Neural cell (in vitro differentiated cells): ENCODE measurements around the gene FOXL1.

Source experiments
- CTCF ChIP-seq: fragments of 450-650 bp; IDR thresholded peaks from 2 replicates; pipeline ENCODE4 v1.5.1; 2014; ENCODE audit warnings: antibody characterized with exemption, mild to moderate bottlenecking, moderate library complexity; ENCODE audit not compliant: poor library complexity, severe bottlenecking
- EP300 ChIP-seq: fragments of 450-650 bp; conservative IDR thresholded peaks from 2 replicates; pipeline ENCODE4 v1.6.1; 2014; ENCODE audit warnings: antibody characterized with exemption, mild to moderate bottlenecking, moderate library complexity; ENCODE audit not compliant: poor library complexity, severe bottlenecking
- EZH2 ChIP-seq: fragments of 200-600, 300-800 bp; shearing (Covaris generic), sonication (generic); IDR thresholded peaks from 2 replicates; pipeline ENCODE4 v1.6.1; 2014; ENCODE audit warnings: antibody characterized with exemption, low read length, borderline replicate concordance, mild to moderate bottlenecking; ENCODE audit not compliant: insufficient read depth, poor library complexity, severe bottlenecking
- POLR2AphosphoS5 ChIP-seq: IDR thresholded peaks from 2 replicates; pipeline ENCODE4 v1.6.1; 2012
- RAD21 ChIP-seq: fragments of 450-650 bp; conservative IDR thresholded peaks from 2 replicates; pipeline ENCODE4 v1.6.1; 2014; ENCODE audit warnings: antibody characterized with exemption, mild to moderate bottlenecking, moderate library complexity
- SMC3 ChIP-seq: fragments of 450-650 bp; conservative IDR thresholded peaks from 2 replicates; pipeline ENCODE4 v1.6.1; 2014; ENCODE audit warnings: antibody characterized with exemption, mild to moderate bottlenecking, moderate library complexity; ENCODE audit not compliant: poor library complexity
- TAF1 ChIP-seq: IDR thresholded peaks from 2 replicates; pipeline ENCODE4 v1.6.1; 2012; ENCODE audit warnings: low read depth

GRCh38 chr16:86628614-86629013 is 50.3 kb downstream of the FOXL1 start:
- no peak for TF ChIP-seq CTCF
- TF ChIP-seq EZH2 = no peak
- no peak for TF ChIP-seq RAD21
- TF ChIP-seq EP300 = no peak
- TF ChIP-seq TAF1 = no peak
- TF ChIP-seq POLR2AphosphoS5 = no peak
- TF ChIP-seq SMC3 = no peak
